Lung (tissue), 12 donors: ENCODE data around the gene RFXAP. TPM values are rescaled to one million over a fixed set of nuclear protein-coding genes. Genes with fewer than 3 reads are reported as not detected.

Experiments used
- ATAC-seq: fragments of 200-7000 bp; cut with Tn5 transposase; one replicate; pipeline ENCODE4 v1.9.1; 2020; ENCODE audit warnings: moderate number of reproducible peaks; ENCODE audit not compliant: insufficient read depth, low FRiP score
- DNase-seq, 3 donors: peaks; one replicate each; pipeline ENCODE4 v3.0.0-alpha.2; 2013 to 2017
- H3K27ac ChIP-seq, 2 donors: one replicate each; pipeline ENCODE4 v1.5.1; 2013; ENCODE audit warnings: mild to moderate bottlenecking in 2 of 2, moderate library complexity in 2 of 2, control low read depth in 1 of 2, inconsistent platforms in 1 of 2, low read depth in 1 of 2, low read length in 1 of 2
- H3K27me3 ChIP-seq, 3 donors: one replicate each; pipeline ENCODE4 v1.5.1; 2013; ENCODE audit warnings: low read length in 2 of 3; ENCODE audit not compliant: control insufficient read depth in 3 of 3, insufficient read depth in 3 of 3
- H3K36me3 ChIP-seq, 4 donors: one replicate each; pipeline ENCODE4 v1.5.1; 2013; ENCODE audit warnings: low read length in 4 of 4, mild to moderate bottlenecking in 1 of 4, moderate library complexity in 1 of 4; ENCODE audit not compliant: control insufficient read depth in 4 of 4, insufficient read depth in 4 of 4
- H3K4me1 ChIP-seq, 5 donors: one replicate each; pipeline ENCODE4 v1.5.1; 2013; ENCODE audit warnings: low read length in 5 of 5, mild to moderate bottlenecking in 2 of 5, moderate library complexity in 1 of 5; ENCODE audit not compliant: control insufficient read depth in 5 of 5, insufficient read depth in 5 of 5
- H3K4me3 ChIP-seq: one replicate; pipeline ENCODE4 v1.5.1; 2013; ENCODE audit warnings: mild to moderate bottlenecking, control low read depth, moderate library complexity
- H3K9ac ChIP-seq, 2 donors: one replicate each; pipeline ENCODE4 v1.5.1; 2013; ENCODE audit warnings: low read length in 2 of 2, control low read depth in 1 of 2; ENCODE audit not compliant: insufficient read depth in 1 of 2
- H3K9me3 ChIP-seq, 4 donors: one replicate each; pipeline ENCODE4 v1.5.1; 2013; ENCODE audit warnings: low read length in 3 of 4, mild to moderate bottlenecking in 1 of 4, moderate library complexity in 1 of 4; ENCODE audit not compliant: control insufficient read depth in 4 of 4, insufficient read depth in 3 of 4
- WGBS, 2 donors: extraction: QIAGEN DNeasy Blood & Tissue Kit; methylation state at CpG; one replicate each; pipeline ENCODE4 v1.1.7; 2013; 5-methylcytosine and 5-hydroxymethylcytosine counted together
- polyA plus RNA-seq, 2 donors: library from polyadenylated mRNA; stranded (reverse); fragments of 200-250 nt; gene quantifications; one replicate each; pipeline ENCODE4 v1.2.1, GENCODE V29; 2013
- total RNA-seq, 2 donors: library from RNA; depleted of rRNA in 1 of 2; stranded (reverse); fragments of >200 nt in 1 of 2; gene quantifications; one replicate each; pipeline ENCODE4 v1.2.1, GENCODE V29; 2014 to 2021
- TF ChIP-seq, protein P1 (sequence below): IDR thresholded peaks from 2 replicates; pipeline ENCODE4 v1.5.1; 2012; ENCODE audit warnings: mild to moderate bottlenecking; ENCODE audit errors: control extremely low read depth, extremely low read depth
- donor health status: control.
- donor health status: control.
- donor health status: Bipolar disorder and iron deficiency.
- donor health status: healthy.
- donor health status: DM: yes; HTN: yes; CAD: no.

The RFXAP gene
- total and polyA plus RNA-seq, 4 donors, result 3.0 to 9.5 (median 4.9) TPM

DNA sequence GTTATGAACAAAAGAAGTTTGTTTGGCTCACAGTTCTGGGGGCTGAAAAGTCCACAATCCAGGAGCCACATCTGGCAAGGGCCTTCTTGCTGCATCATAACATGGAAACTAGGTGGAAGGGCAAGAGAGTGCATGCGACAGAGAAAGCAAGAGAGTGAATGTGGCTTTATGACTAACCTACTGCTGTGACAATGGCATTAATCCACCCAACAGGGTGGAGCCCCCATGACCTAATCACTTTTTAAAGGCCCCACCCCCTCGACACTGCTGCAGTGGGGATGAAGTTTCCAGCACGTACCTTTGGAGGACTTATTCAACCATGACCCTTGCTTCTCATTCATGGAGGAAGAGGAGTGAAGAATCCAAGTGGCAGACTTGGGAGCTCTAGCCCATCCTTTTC is 30.0 kb upstream of the RFXAP start:
- 86 to 100% methylated on average over 3 of the region's 3 CpGs for WGBS, 2 donors
- no peak for DNase-seq
- TF ChIP-seq, protein P1, sequence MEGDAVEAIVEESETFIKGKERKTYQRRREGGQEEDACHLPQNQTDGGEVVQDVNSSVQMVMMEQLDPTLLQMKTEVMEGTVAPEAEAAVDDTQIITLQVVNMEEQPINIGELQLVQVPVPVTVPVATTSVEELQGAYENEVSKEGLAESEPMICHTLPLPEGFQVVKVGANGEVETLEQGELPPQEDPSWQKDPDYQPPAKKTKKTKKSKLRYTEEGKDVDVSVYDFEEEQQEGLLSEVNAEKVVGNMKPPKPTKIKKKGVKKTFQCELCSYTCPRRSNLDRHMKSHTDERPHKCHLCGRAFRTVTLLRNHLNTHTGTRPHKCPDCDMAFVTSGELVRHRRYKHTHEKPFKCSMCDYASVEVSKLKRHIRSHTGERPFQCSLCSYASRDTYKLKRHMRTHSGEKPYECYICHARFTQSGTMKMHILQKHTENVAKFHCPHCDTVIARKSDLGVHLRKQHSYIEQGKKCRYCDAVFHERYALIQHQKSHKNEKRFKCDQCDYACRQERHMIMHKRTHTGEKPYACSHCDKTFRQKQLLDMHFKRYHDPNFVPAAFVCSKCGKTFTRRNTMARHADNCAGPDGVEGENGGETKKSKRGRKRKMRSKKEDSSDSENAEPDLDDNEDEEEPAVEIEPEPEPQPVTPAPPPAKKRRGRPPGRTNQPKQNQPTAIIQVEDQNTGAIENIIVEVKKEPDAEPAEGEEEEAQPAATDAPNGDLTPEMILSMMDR, result no peak

DNA sequence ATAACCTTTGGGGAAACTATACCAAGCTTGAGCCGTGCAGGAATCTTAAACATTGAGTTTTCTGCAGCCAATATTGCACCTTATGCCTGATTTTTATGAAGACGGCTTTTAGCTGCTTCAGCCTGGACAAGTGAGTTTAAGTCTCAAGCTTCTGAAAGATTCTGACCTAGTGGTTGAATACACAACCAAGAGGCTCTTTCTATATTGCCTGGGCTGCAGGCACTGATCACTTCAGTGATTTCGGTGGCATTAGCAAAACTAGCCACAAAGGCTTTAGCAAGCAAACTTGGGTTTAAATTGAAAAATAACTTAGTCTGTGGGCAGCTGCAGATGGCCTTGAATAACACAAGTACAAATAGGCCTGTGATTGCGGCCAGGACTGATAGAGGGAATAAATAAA is 29.3 kb upstream of the RFXAP start:
- Histone ChIP-seq H3K4me1 (peaks cover 0 to 6% (median 0%) of the 10 kb centered on the region in 5 donors), H3K4me3 (no peak overlapping the region), H3K9me3 (no peaks in the 10 kb centered on the region), H3K27me3 (no peaks in the 10 kb centered on the region), H3K36me3 (no peaks in the 10 kb centered on the region), H3K9ac (no peak overlapping the region), H3K27ac (no peak overlapping the region)
- no peak for ATAC-seq
- 93 to 99% methylated on average over 4 of the region's 4 CpGs for WGBS, 2 donors
- TF ChIP-seq, protein P1, result no peak
- no peak for DNase-seq

More for the DNA sequence above, 30.0 kb upstream of the RFXAP start:
- no peak overlapping the region for H3K4me3 ChIP-seq
- H3K9ac ChIP-seq, result no peak overlapping the region
- H3K4me1 ChIP-seq, result peaks cover 0 to 3% (median 0%) of the 10 kb centered on the region in 5 donors
- H3K9me3 ChIP-seq, result peaks cover 0 to 2% (median 0%) of the 10 kb centered on the region in 4 donors
- no peaks in the 10 kb centered on the region for H3K36me3 ChIP-seq
- no peaks in the 10 kb centered on the region for H3K27me3 ChIP-seq
- ATAC-seq, result no peak
- H3K27ac ChIP-seq, result no peak overlapping the region

DNA sequence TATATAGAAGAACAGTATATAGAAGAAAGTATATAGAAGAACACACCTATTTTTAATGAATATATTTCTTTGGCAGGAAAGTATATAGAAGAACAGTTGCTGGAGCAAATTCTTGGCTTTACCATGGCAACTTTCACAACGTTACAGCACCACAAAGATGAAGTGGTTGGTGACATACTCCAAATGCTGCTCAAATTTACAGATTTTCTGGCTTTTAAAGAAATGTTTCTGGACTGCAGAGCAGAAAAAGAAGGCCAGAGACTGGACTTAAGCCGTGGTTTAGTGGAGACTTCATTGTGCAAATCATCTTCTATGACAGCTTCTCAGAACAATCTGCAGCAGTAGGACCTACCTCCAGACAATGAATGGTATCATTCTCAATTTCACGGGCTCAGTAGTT is 24.3 kb upstream of the RFXAP start:
- Histone ChIP-seq H3K4me1 (peaks cover 0 to 15% (median 0%) of the 10 kb centered on the region in 5 donors), H3K36me3 (no peaks in the 10 kb centered on the region), H3K27me3 (no peaks in the 10 kb centered on the region), H3K9me3 (no peaks in the 10 kb centered on the region), H3K27ac (no peak overlapping the region), H3K9ac (peak overlapping the region in 1 of 2 donors; percentile 13), H3K4me3 (no peak overlapping the region)
- ATAC-seq (no peak), DNase-seq (peak; percentile 72 to 97 (median 96))
- TF ChIP-seq, protein P1, result no peak
- WGBS, 2 donors, result 59 to 64% methylated on average over 3 of the region's 3 CpGs

DNA sequence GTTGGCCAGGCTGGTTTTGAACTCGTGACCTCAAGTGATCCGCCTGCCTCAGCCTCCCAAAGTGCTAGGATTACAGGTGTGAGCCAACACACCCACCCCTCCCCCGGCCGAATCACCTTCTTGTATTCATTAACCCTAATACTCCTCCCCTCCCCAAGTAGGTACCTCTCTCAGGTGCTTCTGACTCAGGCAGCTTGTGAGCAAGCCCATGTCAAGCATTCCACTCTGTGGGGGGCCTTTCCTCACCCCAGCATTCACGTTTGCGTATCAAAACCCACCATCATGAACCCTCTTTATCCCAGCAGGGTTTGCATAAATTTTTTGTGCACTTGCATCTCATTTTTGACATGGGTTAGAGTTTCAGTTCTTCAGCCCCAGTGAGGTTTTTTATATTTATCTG is 23.6 kb upstream of the RFXAP start:
- ATAC-seq, result no peak

More for the DNA sequence above, 23.6 kb upstream of the RFXAP start:
- no peak overlapping the region for H3K9ac ChIP-seq
- TF ChIP-seq, protein P1, result no peak
- no peak overlapping the region for H3K27ac ChIP-seq
- DNase-seq, result no peak
- H3K4me3 ChIP-seq, result no peak overlapping the region
- 82 to 86% methylated on average over 6 of the region's 6 CpGs for WGBS, 2 donors
- peaks cover 0 to 15% (median 0%) of the 10 kb centered on the region in 5 donors for H3K4me1 ChIP-seq
- no peaks in the 10 kb centered on the region for H3K36me3 ChIP-seq
- H3K27me3 ChIP-seq, result no peaks in the 10 kb centered on the region
- H3K9me3 ChIP-seq, result no peaks in the 10 kb centered on the region
